ENCODE results near the gene MPZL2. TPM values are rescaled to one million over a fixed set of nuclear protein-coding genes. Genes with fewer than 3 reads are reported as not detected.

Gene MPZL2
- total and polyA plus RNA-seq, 2 of the 13 experiments (the other 11 are each of a cell fraction or from before 2014, with no cell fraction given) = 27.9 to 53.7 TPM

DNA sequence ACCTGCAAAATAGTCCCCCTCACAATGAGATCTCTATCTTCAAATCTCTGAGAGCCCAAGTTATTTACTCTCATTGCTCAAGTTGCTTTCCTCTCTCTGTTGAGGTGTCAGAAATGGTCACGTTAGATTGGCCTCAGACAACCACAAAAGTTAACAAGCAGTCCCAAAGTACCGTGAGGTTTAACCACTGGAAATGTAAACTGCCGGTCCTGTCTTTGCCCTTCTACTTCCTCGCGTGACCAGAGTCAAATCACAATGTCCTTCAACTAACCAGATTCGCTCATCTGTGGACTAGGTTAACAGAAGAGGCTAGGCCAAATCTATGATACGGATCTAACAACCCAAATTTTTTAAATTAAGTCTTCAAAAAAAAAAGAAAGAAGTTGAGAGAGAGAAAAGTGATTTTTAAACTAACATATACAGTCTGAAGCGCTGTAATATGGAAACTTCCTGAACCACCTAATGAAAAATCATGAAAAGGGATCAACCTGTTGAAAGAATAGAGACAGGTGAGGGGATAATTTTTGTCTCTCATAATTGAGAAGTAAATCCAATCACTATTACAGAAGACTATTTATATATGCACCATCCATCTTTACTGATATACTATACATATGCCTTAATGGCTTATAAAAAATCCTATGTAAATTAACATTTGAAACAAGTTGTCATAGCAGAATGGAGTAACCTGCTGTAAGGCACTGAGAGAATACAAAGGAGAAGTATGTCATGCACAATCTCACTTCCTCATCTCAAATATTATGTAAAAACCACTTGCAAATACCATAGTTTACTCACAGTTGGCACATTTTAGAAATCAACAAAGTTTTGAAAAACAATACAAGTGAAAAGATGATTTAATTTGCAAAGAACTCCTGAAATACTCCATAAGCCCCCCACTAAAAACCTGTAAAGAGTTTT lies 36.0 kb downstream of the MPZL2 start:
- no peak overlapping the region for H3K9ac ChIP-seq (ENCODE audit: insufficient read depth, low read depth, low read length)
- no peak overlapping the region for H3K4me3 ChIP-seq (replicated peaks in 1 of 3; ENCODE audit: insufficient read depth in 1 of 3, low read depth in 2 of 3, low read length in 3 of 3)
- no peaks in the 10 kb centered on the region for H3K79me2 ChIP-seq (ENCODE audit: insufficient read depth, low read length)
- TF ChIP-seq ZNF7 (CRISPR knock-in tag; IDR thresholded peaks at IDR 0.05) (0 out of 2 replicates have a peak, but pooled peaks have one; percentile 23), ETV6 (CRISPR knock-in tag; conservative IDR thresholded peaks at IDR 0.05) (no peak)
- H3K4me2 ChIP-seq (ENCODE audit: low read depth, low read length) = no peak overlapping the region
- no peaks in the 10 kb centered on the region for H3K9me3 ChIP-seq (ENCODE audit: low read length)
- CTCF ChIA-PET (ENCODE audit: low intra/inter-chr PET ratio, low total read pairs) = no interaction called here
- no peaks in the 10 kb centered on the region for H4K20me1 ChIP-seq (ENCODE audit: insufficient read depth, low read length)
- no peaks in the 10 kb centered on the region for H3K27me3 ChIP-seq (ENCODE audit: control insufficient read depth in 1 of 2, insufficient read depth in 2 of 2, low read length in 2 of 2)
- in situ Hi-C loops (cut with HindIII; ENCODE audit: extremely low pct_ligation_motif_present, low pct_unique_long_range_greater_than_20kb) = no loop called here
- intact Hi-C loops (cut with micrococcal nuclease; ENCODE audit: unreplicated experiment) = no loop called here
- FAIRE-seq = no peak
- POLR2A ChIA-PET = interaction anchor here (1.5 kb wide), 1 partner anchor 16 kb away, joined by 3 read pairs; no protein-coding TSS in a partner anchor
- H3K4me1 ChIP-seq (ENCODE audit: insufficient read depth, low read length) = 0 out of 2 replicates have a peak, but pooled peaks cover 2% of the 10 kb centered on the region
- no peak for ATAC-seq
- no peak for DNase-seq (ENCODE audit: low spot score)
- no peak overlapping the region for H2AFZ ChIP-seq (ENCODE audit: low read length)
- H3K36me3 ChIP-seq (replicated peaks in 1 of 2; ENCODE audit: control insufficient read depth in 1 of 2, insufficient read depth in 2 of 2, low read length in 2 of 2) = peaks cover 0 to 15% of the 10 kb centered on the region in 2 experiments; a peak in 3 of 5 replicates
- WGBS (ENCODE audit: low lambda C conversion rate) = 95% methylated on average over 8 of the region's 8 CpGs
- H3K27ac ChIP-seq (ENCODE audit: extremely low read length, insufficient read depth, low read length) = no peak overlapping the region
- BruUV-seq (replicated peaks) = no TSS peak

DNA sequence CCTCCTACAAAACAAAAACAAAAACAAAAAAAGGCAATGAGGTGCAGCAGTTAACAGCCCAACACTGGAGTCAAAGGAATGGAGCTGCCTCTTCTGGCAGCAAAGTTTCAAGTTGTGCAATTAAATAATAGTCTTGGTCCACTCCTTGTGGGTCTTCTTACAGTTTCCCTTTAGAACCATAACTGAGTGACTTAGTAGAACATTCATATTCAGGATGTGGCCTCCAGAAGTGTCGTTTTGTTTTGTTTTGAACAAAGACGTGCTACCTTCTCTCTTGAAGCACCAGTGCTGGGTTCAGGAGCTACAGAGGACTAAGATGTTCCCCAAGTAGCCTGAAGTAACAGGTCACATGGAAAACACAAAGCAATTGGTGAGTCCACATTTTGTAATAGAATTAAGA lies 37.3 kb downstream of the MPZL2 start:
- H3K4me3 ChIP-seq (replicated peaks in 1 of 3; ENCODE audit: insufficient read depth in 1 of 3, low read depth in 2 of 3, low read length in 3 of 3) = no peak overlapping the region
- no peaks in the 10 kb centered on the region for H4K20me1 ChIP-seq (ENCODE audit: insufficient read depth, low read length)
- no peak overlapping the region for H3K9ac ChIP-seq (ENCODE audit: insufficient read depth, low read depth, low read length)
- intact Hi-C loops (cut with micrococcal nuclease; ENCODE audit: unreplicated experiment) (no loop called here), in situ Hi-C loops (cut with HindIII; ENCODE audit: extremely low pct_ligation_motif_present, low pct_unique_long_range_greater_than_20kb) (no loop called here)
- TF ChIP-seq ELF3 (CRISPR knock-in tag; IDR thresholded peaks at IDR 0.05) (no peak), NFYB (CRISPR knock-in tag; IDR thresholded peaks at IDR 0.05) (no peak), HOXD1 (CRISPR knock-in tag; IDR thresholded peaks at IDR 0.05) (no peak)
- TF ChIP-seq, protein P1, sequence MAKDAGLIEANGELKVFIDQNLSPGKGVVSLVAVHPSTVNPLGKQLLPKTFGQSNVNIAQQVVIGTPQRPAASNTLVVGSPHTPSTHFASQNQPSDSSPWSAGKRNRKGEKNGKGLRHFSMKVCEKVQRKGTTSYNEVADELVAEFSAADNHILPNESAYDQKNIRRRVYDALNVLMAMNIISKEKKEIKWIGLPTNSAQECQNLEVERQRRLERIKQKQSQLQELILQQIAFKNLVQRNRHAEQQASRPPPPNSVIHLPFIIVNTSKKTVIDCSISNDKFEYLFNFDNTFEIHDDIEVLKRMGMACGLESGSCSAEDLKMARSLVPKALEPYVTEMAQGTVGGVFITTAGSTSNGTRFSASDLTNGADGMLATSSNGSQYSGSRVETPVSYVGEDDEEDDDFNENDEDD (CRISPR knock-in tag; IDR thresholded peaks at IDR 0.05; ENCODE audit: borderline replicate concordance) = no peak
- TF ChIP-seq, protein P2, sequence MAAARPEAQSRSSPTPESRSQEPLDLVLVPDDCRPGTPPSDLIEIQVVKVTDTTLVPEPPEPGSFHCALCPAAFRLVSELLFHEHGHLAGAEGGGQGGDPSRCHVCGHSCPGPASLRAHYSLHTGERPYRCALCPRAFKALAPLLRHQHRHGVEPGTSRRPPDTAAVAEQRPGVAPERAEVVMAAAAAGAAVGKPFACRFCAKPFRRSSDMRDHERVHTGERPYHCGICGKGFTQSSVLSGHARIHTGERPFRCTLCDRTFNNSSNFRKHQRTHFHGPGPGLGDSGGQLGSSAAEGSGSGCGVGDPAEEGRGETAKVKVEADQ (CRISPR knock-in tag; IDR thresholded peaks at IDR 0.05; ENCODE audit: borderline replicate concordance) = no peak
- no peaks in the 10 kb centered on the region for H3K4me1 ChIP-seq (ENCODE audit: insufficient read depth, low read length)
- no peaks in the 10 kb centered on the region for H3K79me2 ChIP-seq (ENCODE audit: insufficient read depth, low read length)
- FAIRE-seq (no peak), ATAC-seq (no peak), DNase-seq (ENCODE audit: low spot score) (no peak)
- no peak overlapping the region for H3K4me2 ChIP-seq (ENCODE audit: low read depth, low read length)
- no TSS peak for BruUV-seq (replicated peaks)
- no peak overlapping the region for H2AFZ ChIP-seq (ENCODE audit: low read length)
- peaks cover 0 to 6% of the 10 kb centered on the region in 2 experiments; a peak in 3 of 5 replicates for H3K36me3 ChIP-seq (replicated peaks in 1 of 2; ENCODE audit: control insufficient read depth in 1 of 2, insufficient read depth in 2 of 2, low read length in 2 of 2)
- no peak overlapping the region for H3K27ac ChIP-seq (ENCODE audit: extremely low read length, insufficient read depth, low read length)
- 84% methylated on average over 2 of the region's 2 CpGs for WGBS (ENCODE audit: low lambda C conversion rate)
- no peaks in the 10 kb centered on the region for H3K27me3 ChIP-seq (ENCODE audit: control insufficient read depth in 1 of 2, insufficient read depth in 2 of 2, low read length in 2 of 2)
- ChIA-PET CTCF (ENCODE audit: low intra/inter-chr PET ratio, low total read pairs) (no interaction called here), POLR2A (interaction anchor here (1.5 kb wide), 1 partner anchor 15 kb away, joined by 3 read pairs; no protein-coding TSS in a partner anchor)
- no peaks in the 10 kb centered on the region for H3K9me3 ChIP-seq (ENCODE audit: low read length)
